WERI-Rb-1 (cell line): ENCODE results near the gene PTPRD.

Experiments
- DNase-seq: peaks from one replicate; pipeline ENCODE4 v3.0.0-alpha.2; 2020
- H3K27ac ChIP-seq: fragments of 250-450 bp; sonication (Bioruptor Pico); 2 replicates; pipeline ENCODE4 v1.5.1; 2020; ENCODE audit warnings: mild to moderate bottlenecking, moderate library complexity
- H3K27me3 ChIP-seq: fragments of 250-450 bp; sonication (Bioruptor Pico); 2 replicates; pipeline ENCODE4 v1.5.1; 2021; ENCODE audit warnings: mild to moderate bottlenecking, low read depth, moderate library complexity; ENCODE audit not compliant: insufficient read depth, severe bottlenecking
- H3K36me3 ChIP-seq: fragments of 250-450 bp; sonication (Bioruptor Pico); 2 replicates; pipeline ENCODE4 v1.5.1; 2020; ENCODE audit warnings: mild to moderate bottlenecking, moderate library complexity
- H3K4me3 ChIP-seq: 2 replicates; pipeline ENCODE4 v1.5.1; 2011; ENCODE audit warnings: low read depth, mild to moderate bottlenecking, control low read depth, low read length
- H3K9me3 ChIP-seq: fragments of 250-450 bp; sonication (Bioruptor Pico); 2 replicates; pipeline ENCODE4 v1.5.1; 2021; ENCODE audit warnings: mild to moderate bottlenecking, moderate library complexity; ENCODE audit not compliant: severe bottlenecking
- TF ChIP-seq, protein P1 (sequence below): IDR thresholded peaks from 2 replicates; pipeline ENCODE4 v1.5.1; 2011; ENCODE audit warnings: low read depth, mild to moderate bottlenecking, control low read depth, inconsistent platforms, low read length

PTPRD gene

DNA sequence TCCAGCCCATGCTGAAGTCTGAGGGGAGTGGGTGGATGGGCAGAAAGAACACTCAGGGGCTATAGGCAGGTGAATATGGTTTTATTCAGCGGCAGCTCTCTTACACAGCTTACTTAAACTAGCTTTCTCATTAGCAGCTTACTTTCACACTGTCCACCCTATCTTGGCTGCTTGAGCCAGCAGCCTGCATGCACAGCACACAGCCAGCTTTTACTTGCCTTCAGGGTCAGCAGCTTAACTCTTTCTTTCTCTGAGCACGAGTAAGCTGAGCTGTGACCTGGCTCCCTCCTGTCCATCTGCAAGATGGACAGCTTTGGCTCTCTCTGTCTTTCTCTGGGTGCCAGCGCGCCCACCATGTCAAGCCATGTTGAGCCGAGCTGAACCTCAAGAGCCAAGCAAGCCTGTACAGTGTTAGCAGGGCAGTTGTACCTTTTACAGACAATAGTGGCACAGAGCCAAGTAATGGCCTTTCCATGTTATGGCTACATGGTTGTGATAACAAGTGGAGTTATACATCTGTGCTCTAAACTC, 1054.9 kb downstream of the PTPRD start:
- H3K27ac ChIP-seq: no peak overlapping the region
- TF ChIP-seq, protein P1, sequence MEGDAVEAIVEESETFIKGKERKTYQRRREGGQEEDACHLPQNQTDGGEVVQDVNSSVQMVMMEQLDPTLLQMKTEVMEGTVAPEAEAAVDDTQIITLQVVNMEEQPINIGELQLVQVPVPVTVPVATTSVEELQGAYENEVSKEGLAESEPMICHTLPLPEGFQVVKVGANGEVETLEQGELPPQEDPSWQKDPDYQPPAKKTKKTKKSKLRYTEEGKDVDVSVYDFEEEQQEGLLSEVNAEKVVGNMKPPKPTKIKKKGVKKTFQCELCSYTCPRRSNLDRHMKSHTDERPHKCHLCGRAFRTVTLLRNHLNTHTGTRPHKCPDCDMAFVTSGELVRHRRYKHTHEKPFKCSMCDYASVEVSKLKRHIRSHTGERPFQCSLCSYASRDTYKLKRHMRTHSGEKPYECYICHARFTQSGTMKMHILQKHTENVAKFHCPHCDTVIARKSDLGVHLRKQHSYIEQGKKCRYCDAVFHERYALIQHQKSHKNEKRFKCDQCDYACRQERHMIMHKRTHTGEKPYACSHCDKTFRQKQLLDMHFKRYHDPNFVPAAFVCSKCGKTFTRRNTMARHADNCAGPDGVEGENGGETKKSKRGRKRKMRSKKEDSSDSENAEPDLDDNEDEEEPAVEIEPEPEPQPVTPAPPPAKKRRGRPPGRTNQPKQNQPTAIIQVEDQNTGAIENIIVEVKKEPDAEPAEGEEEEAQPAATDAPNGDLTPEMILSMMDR: no peak
- H3K9me3 ChIP-seq: no peaks in the 10 kb centered on the region
- H3K27me3 ChIP-seq: no peaks in the 10 kb centered on the region
- H3K4me3 ChIP-seq: no peak overlapping the region
- H3K36me3 ChIP-seq: no peaks in the 10 kb centered on the region
- DNase-seq: peak; percentile 33

DNA sequence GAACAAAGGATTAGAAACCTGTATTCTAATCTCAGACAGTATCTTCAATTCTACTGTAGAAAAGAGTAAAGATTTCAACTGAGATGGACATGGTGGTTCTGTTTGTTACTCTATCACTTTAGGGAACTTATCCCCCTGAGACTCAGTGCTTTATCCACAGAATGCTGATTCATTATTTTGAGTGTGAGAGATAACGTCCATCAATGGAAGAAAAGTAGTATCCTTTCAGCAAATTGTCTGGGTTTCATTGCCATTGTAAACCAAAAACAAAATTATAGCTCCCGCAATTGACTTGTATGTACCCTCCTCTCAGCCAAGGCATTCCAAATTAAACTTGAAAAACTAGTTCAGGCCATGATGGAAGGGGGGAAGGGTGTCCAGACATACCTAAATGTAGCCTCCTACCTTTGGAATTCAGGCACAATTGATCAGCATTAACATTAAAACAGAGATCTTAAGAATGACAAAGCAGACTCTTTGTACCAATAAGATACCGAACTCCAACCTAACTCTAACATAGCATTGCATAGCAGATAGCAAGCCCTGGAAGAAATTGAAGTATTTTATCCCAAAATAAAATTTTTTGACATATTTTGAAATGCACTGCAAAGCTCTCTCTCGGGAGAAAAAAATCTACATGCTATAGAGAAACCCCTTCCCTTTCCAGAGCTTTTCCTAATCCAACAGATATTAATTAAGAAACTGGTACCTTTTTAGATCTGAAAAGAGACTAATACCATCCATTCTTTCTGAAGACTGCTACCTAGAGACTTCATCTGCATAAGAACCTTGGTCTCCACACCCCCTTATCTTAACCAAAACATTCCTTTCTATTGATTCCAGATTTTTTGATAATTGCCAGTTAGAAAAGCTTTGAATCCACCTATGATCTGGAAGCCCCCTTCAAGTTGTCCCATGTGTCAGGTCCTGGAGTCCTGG, 1055.7 kb downstream of the PTPRD start:
- TF ChIP-seq, protein P1: no peak
- DNase-seq: no peak
- no peak overlapping the region for H3K27ac ChIP-seq
- H3K9me3 ChIP-seq: no peaks in the 10 kb centered on the region
- H3K36me3 ChIP-seq: no peaks in the 10 kb centered on the region
- no peaks in the 10 kb centered on the region for H3K27me3 ChIP-seq
- H3K4me3 ChIP-seq: no peak overlapping the region

DNA sequence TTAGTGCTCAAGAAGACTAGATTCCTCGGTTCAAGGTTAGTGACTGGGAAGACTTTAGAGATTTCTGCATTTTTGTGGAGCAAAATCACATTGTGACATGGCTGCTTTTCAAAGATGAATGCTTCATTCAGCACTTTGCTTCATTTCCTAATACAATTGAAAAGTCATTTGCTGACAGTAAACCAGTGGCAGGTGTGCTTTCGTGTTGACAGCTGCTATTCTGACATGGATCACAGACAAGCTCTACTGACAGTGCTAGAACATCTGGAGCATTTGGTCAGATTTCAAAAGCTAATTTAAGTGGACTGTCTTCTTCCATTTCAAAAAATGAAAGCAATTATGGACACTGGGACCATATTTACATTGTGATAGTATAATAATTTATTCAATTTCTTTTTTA, 1060.1 kb downstream of the PTPRD start:
- no peaks in the 10 kb centered on the region for H3K27me3 ChIP-seq
- DNase-seq: no peak
- no peak overlapping the region for H3K4me3 ChIP-seq
- H3K36me3 ChIP-seq: no peaks in the 10 kb centered on the region
- H3K27ac ChIP-seq: no peak overlapping the region
- TF ChIP-seq, protein P1: no peak
- no peaks in the 10 kb centered on the region for H3K9me3 ChIP-seq

DNA sequence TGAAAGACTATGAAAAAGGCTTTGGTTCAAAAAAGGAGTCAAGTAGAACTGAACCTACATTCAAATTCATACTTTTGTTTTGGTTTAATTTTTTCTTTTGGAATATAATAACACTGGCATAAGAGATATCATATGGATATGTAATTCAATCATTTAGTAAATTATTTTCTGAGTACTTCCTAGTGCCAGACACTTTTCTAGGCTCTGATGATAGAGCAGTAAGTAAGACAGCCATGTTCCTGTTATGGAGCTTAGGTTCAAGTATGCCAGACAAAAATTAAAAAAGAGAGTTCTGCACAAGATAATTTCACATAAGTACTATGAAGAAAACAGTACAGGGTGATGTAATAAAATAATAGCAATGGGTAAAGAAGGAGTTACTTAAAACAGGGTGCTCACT, 1074.0 kb downstream of the PTPRD start:
- H3K27ac ChIP-seq: no peak overlapping the region
- no peaks in the 10 kb centered on the region for H3K9me3 ChIP-seq
- no peaks in the 10 kb centered on the region for H3K27me3 ChIP-seq
- H3K4me3 ChIP-seq: no peak overlapping the region
- no peak for DNase-seq
- TF ChIP-seq, protein P1: no peak
- H3K36me3 ChIP-seq: no peaks in the 10 kb centered on the region

DNA sequence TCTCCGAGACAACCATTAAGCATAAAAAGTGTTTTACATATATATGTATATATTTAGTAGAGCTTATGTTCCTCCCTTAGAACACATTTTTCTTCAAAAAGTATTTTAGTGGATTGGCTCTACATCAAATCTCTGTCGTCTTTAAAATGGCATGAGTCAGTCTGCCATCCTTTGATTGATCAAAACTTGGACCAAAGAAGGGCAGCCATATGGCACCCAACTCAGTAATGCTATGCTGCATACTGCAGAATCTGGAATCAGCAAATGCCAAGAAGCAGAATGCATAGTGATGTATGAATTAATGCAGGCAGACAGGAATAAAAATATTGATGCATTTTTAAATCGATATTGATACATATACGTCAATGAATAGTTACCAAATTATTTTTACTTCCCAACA, 1074.4 kb downstream of the PTPRD start:
- H3K27ac ChIP-seq: no peak overlapping the region
- no peaks in the 10 kb centered on the region for H3K27me3 ChIP-seq
- no peak for DNase-seq
- H3K4me3 ChIP-seq: no peak overlapping the region
- no peaks in the 10 kb centered on the region for H3K36me3 ChIP-seq
- TF ChIP-seq, protein P1: no peak
- no peaks in the 10 kb centered on the region for H3K9me3 ChIP-seq
